Kidney (tissue), 14 donors: Measurements from ENCODE around the gene MED13L. TPM values are rescaled to one million over a fixed set of nuclear protein-coding genes. Genes with fewer than 3 reads are reported as not detected.

Source experiments
- DNase-seq, 5 donors: peaks; one replicate each; pipeline ENCODE4 v3.0.0-alpha.2; 2013 to 2020
- FAIRE-seq: peaks from 2 replicates; lab custom pipeline; 2012; peaks lifted over from hg19 to GRCh38; lab: Jason Lieb, UNC
- H3K27ac ChIP-seq, 2 donors: one replicate each; pipeline ENCODE4 v1.7.0; 2013; ENCODE audit warnings: low read depth in 2 of 2, low read length in 2 of 2, inconsistent platforms in 1 of 2
- H3K27me3 ChIP-seq: one replicate; pipeline ENCODE4 v1.7.1; 2013; ENCODE audit warnings: low read length, inconsistent platforms; ENCODE audit not compliant: control insufficient read depth, insufficient read depth
- H3K36me3 ChIP-seq, 3 donors: one replicate each; pipeline versions ENCODE4 v1.7.0 to v1.7.1; 2013; ENCODE audit warnings: low read length in 3 of 3, control low read depth in 1 of 3, inconsistent platforms in 1 of 3; ENCODE audit not compliant: insufficient read depth in 3 of 3, control insufficient read depth in 2 of 3
- H3K4me1 ChIP-seq, 3 donors: one replicate each; pipeline versions ENCODE4 v1.7.0 to v1.7.1; 2013; ENCODE audit warnings: low read length in 3 of 3, inconsistent platforms in 1 of 3, low read depth in 1 of 3; ENCODE audit not compliant: control insufficient read depth in 2 of 3, insufficient read depth in 2 of 3
- H3K4me3 ChIP-seq, 3 donors: one replicate each; pipeline versions ENCODE4 v1.7.0 to v1.8.1; 2013; ENCODE audit warnings: low read length in 3 of 3, control low read depth in 1 of 3, inconsistent platforms in 1 of 3
- H3K9ac ChIP-seq, 3 donors: one replicate each; pipeline versions ENCODE4 v1.7.0 to v1.7.1; 2013; ENCODE audit warnings: low read length in 3 of 3, control low read depth in 1 of 3, inconsistent platforms in 1 of 3
- H3K9me3 ChIP-seq, 3 donors: one replicate each; pipeline versions ENCODE4 v1.7.0 to v1.7.1; 2013; ENCODE audit warnings: low read length in 3 of 3, control low read depth in 1 of 3, inconsistent platforms in 1 of 3; ENCODE audit not compliant: control insufficient read depth in 2 of 3, insufficient read depth in 1 of 3
- intact Hi-C: fragments of 100-400 bp; cut with DNase I; formaldehyde crosslinking; loops from one replicate; pipeline ENCODE4 v1.11.1; 2022
- polyA plus RNA-seq: library from polyadenylated mRNA; stranded (reverse); fragments of 350-450 nt; fragmentation: Illumina TruSeq; extraction: RNeasy Lipid Tissue Mini Kit (QIAGEN cat#74804); gene quantifications from one replicate; pipeline ENCODE4 v1.2.3, GENCODE V29; 2014; ENCODE audit warnings: low read depth, low replicate concordance; ENCODE audit not compliant: insufficient read depth
- total RNA-seq: library from RNA; stranded (reverse); fragmentation: NEBNext Ultra II Directional; extraction: Animal tissue kit (Norgen Biotek cat#: 25700); gene quantifications from one replicate; pipeline ENCODE4 v1.2.1, GENCODE V29; 2021
- TF ChIP-seq, protein P1 (sequence below): IDR thresholded peaks from 3 replicates; pipeline ENCODE4 v1.5.1; 2012; ENCODE audit warnings: mild to moderate bottlenecking, moderate library complexity, borderline replicate concordance; ENCODE audit not compliant: insufficient read depth; ENCODE audit errors: extremely low read depth
- donor health status: control.
- donor health status: control.
- donor health status: control.
- donor health status: control.
- donor health status: control.
- donor health status: DM: yes; HTN: yes; CAD: no.
- donor health status: Normal renal cell carcinoma (clear cell type).

MED13L gene
- total and polyA plus RNA-seq, 2 donors from 2014 or later = 7.1 to 153 TPM

DNA sequence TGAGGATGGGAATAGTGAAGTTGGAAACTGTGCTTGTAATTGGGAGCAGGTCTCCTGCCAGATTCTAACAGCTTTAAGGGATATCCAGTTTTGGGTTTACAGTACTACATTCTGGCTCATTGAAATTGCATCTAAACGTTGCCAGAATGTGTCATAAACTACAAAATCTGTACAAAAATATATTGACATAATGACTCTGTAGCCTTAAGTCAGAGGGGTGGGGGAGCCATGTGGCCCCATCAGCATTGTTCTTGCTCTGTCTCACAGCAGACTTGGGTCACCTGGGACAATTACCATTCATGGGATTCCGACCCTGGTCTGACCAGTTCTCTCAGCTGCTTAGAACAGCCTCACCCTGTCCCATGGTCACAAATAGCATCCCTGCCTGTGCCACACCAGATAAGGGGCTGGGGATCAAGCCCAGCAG, 43.3 kb upstream of the MED13L start:
- DNase-seq = no peak
- FAIRE-seq = no peak
- Histone ChIP-seq H3K9me3 (no peaks in the 10 kb centered on the region), H3K9ac (no peak overlapping the region), H3K27me3 (no peaks in the 10 kb centered on the region), H3K4me1 (peaks cover 0 to 9% (median 6%) of the 10 kb centered on the region in 3 donors), H3K36me3 (no peaks in the 10 kb centered on the region), H3K27ac (no peak overlapping the region), H3K4me3 (no peak overlapping the region)
- TF ChIP-seq, protein P1, sequence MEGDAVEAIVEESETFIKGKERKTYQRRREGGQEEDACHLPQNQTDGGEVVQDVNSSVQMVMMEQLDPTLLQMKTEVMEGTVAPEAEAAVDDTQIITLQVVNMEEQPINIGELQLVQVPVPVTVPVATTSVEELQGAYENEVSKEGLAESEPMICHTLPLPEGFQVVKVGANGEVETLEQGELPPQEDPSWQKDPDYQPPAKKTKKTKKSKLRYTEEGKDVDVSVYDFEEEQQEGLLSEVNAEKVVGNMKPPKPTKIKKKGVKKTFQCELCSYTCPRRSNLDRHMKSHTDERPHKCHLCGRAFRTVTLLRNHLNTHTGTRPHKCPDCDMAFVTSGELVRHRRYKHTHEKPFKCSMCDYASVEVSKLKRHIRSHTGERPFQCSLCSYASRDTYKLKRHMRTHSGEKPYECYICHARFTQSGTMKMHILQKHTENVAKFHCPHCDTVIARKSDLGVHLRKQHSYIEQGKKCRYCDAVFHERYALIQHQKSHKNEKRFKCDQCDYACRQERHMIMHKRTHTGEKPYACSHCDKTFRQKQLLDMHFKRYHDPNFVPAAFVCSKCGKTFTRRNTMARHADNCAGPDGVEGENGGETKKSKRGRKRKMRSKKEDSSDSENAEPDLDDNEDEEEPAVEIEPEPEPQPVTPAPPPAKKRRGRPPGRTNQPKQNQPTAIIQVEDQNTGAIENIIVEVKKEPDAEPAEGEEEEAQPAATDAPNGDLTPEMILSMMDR = no peak
- intact Hi-C loops = no loop called here

DNA sequence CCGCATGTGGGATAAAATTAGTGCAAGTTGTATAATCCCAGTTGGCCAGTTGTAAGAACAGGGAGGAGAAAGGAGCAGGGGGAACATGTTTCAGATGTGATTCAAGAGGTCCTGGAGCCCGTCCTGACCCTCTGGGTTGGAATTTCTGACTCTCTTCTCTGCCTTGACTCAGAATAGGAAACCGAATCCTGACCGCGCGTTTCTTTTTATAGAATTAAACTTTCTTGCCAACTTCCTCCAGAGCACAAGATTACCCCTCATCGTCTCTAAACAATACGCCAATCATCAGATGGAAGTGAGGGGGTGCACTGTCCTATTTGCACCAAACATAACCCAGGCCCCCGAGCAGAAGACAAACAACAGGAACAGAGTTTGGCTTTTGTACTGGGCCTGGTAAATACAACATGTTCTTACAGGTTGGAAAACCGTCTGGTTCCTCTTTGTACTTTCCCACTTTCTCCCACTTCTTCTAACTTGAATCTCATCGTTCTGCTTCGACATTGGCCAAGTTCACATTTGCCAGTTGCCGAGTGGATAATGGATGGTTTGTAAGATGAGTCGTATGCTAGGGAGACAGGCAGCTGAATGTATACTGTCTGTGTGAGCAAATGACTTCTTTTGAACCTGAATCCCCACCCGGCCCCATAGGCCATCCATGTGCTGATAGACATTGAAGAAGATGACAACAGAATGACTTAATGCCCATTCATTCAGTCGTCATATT, 42.6 kb upstream of the MED13L start:
- Histone ChIP-seq H3K4me3 (no peak overlapping the region), H3K9ac (no peak overlapping the region)
- TF ChIP-seq, protein P1 = no peak

DNA sequence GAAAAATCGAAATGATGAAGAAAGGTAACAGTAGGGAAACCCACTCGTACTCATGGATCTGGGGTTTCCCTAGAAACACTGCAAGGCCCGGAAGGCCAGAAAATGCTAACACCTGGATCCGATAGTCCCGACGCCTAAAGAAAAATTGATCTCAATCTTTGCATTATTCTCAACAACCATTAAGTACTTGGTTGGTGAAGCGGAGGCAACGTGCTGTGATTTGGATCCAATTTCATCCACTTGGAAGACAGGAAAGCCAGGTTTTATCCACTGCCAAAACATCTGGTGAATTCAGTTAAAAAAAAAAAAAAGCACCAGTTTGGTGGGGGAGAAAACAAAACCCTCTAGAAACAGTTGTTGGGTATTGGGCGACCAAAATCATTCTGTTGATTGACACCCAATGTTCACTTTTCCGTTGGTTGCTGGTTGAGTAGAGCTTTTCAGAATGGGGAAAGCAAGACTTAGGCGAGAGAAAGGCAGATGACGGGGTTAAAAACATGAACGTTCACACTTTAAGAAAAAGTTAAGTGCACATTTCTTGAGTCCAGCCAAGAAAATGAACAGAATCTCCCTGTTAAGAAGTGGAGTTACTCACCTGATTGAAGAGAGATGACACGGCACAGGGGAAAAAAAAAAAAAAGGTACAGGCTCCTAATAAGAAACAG, 41.9 kb upstream of the MED13L start:
- Histone ChIP-seq H3K36me3 (no peaks in the 10 kb centered on the region), H3K27ac (peak overlapping the region in 1 of 2 donors; percentile 30), H3K4me3 (no peak overlapping the region), H3K27me3 (no peaks in the 10 kb centered on the region), H3K9me3 (no peaks in the 10 kb centered on the region), H3K4me1 (peaks cover 0 to 9% (median 6%) of the 10 kb centered on the region in 3 donors), H3K9ac (no peak overlapping the region)
- intact Hi-C loops = no loop called here
- FAIRE-seq (no peak), DNase-seq (no peak)
- TF ChIP-seq, protein P1 = no peak

More for the DNA sequence above, 42.6 kb upstream of the MED13L start:
- DNase-seq (peak in 1 of 5 donors; percentile 53), FAIRE-seq (no peak)
- H3K36me3 ChIP-seq = no peaks in the 10 kb centered on the region
- peak overlapping the region; percentile 18 to 65 for H3K27ac ChIP-seq
- H3K27me3 ChIP-seq = no peaks in the 10 kb centered on the region
- no peaks in the 10 kb centered on the region for H3K9me3 ChIP-seq
- peaks cover 0 to 9% (median 6%) of the 10 kb centered on the region in 3 donors for H3K4me1 ChIP-seq
- intact Hi-C loops = no loop called here
